GM12891 (cell line): ENCODE results near the gene ATXN1.

Experiments
- PAX5 ChIP-seq: IDR thresholded peaks from 2 replicates; pipeline ENCODE4 v1.6.1; 2011; ENCODE audit warnings: low read length, moderate library complexity, mild to moderate bottlenecking; ENCODE audit not compliant: insufficient read depth, severe bottlenecking
- POLR2A ChIP-seq: IDR thresholded peaks from 2 replicates; pipeline ENCODE4 v1.6.1; 2011; ENCODE audit warnings: low read depth, low read length, control low read depth
- POLR2AphosphoS5 ChIP-seq: IDR thresholded peaks from 2 replicates; pipeline ENCODE4 v1.6.1; 2011; ENCODE audit warnings: low read depth, low read length, control low read depth
- POU2F2 ChIP-seq: IDR thresholded peaks from 2 replicates; pipeline ENCODE4 v1.6.1; 2011; ENCODE audit warnings: low read depth, mild to moderate bottlenecking, control low read depth, low read length, moderate library complexity
- TAF1 ChIP-seq: IDR thresholded peaks from 2 replicates; pipeline ENCODE4 v1.6.1; 2011; ENCODE audit warnings: low read depth, low read length, control low read depth

- TF ChIP-seq POLR2AphosphoS5 (no peak), POU2F2 (no peak), PAX5 (no peak), POLR2A (no peak), TAF1 (no peak)
These were observed 442.1 kb downstream of the ATXN1 start for GRCh38 chr6:16318953-16319720.
